GDM1 (cell line): ENCODE data around the gene CPEB1.
"Not testable (repeated sequence)": the region's sequence is repeated elsewhere in the genome, so short reads cannot be mapped to it uniquely, and the experiment has no call there.

Experiments
- DNase-seq: peaks from one replicate; lab custom pipeline; 2025; lab: John Stamatoyannopoulos, UW

CPEB1 gene

DNA sequence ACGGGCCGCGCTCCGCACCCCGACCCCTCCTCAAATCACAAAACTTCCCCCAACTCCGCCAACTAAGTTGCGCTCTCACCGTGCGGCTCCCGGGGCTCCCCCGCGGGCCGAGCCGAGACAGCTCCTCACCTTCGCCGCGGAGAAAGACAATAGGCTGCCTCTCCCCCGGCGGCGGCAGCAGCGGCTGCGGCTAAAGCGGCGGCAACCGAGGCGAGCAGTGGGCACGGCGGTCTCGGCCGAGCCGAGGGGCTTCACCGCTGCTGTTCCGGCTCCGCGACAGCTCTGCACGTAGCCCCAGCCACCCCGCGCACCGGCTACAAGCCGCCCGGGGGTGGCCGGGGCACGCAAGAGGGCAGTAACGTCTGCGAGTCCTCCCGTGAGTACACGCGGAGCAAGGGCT lies 133.6 kb downstream of the CPEB1 start:
- DNase-seq: not testable (repeated sequence)

DNA sequence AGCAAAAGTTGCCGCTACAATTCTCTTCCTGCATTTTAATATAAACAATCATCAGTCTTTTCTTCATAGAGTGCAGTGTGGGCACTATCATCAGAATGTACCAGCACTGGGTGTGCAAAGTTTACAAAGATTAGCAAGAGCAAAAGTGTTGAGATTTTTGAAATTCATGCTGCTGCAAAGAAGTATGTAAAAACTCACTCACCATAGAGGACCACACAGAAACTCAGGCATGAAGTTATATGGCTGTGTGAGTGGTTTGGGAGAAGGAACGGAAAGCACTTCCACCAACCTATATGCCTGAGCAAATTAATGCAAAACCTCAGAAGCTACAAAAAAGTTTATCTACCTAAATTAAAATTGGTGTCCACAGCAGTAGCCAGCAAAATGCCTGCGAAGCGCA lies 139.5 kb downstream of the CPEB1 start:
- not testable (repeated sequence) for DNase-seq

DNA sequence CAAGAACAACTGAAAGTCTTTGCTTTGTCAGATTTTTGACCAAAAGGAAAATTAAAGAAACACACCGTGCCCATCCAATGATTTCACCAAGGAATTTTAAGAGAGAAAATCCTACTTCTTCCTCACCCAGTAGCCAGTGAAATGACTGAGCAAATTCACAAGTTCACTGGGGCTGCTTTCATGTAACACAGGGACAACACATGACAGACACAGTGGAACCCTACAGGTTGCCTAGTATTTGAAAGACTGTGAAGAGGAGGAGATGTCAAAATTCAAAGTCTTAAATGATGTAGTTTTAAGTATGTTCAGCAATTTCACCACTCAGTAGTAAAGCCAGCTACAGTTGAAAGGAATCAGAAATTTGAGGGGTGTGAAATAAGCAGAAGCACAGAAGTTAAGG lies 140.1 kb downstream of the CPEB1 start:
- not testable (repeated sequence) for DNase-seq

DNA sequence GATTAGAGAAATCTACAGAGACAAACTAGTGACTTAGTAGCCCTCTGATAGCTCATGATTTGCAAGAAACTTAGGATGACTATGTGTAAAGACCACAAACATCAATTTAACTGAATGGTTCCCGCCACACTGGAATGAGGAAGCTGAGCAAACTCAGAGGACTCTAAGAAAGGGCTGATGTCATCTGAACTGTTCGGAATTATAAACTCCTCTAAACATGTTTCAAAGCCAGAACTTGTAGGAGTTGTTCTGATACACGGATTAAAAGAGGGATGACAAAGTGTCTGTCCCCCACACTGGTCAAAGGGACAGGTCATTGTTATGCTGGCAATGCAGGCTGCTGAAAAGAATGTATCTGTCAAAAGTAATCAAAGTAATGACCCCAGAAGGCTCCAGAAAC lies 141.3 kb downstream of the CPEB1 start:
- not testable (repeated sequence) for DNase-seq

DNA sequence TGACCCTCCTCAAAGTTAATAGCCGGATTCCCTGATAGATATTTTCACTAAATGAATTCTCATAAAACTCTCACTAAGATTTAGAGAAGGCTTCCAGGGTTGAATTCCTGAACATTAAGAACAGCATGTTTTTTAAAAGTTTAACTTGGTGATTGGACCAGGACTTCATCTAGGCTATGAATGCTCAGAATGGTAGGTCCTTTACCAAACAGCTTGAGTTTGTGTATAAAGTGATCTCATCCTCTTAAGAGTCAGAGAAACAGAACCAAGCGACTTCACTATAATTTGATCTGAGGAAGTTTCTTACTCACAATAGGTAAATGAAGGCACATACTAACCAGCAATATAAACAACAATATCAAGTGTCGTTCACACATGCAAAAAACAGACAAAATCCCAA lies 143.1 kb downstream of the CPEB1 start:
- not testable (repeated sequence) for DNase-seq

DNA sequence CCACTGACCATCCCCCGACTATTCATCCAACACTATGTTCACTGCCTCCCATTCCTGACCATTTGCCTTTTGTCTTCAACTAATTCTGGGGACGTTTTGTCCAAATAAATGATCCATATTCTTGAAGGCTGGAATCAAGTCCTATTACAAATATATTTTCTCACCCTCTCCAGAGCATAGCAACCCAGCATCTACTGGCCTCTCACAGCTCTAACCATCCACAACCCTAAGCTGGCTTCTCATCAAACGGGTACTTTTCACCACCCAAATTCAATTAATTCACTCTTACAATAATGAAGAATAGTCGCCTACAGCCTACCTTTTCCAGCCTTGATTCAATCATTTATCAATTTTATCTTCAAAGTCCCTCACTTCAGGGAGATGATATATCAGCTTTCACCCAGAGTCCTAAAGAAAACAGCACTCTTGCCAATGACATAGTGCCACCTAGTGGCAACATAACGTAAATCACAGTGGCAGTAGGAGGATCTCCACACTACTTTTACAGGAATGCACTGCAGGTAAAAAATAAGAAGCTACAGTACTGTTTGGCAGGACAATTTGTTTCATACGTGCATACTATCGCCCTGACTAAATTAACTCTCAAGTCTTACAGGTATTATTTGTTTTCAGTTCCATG lies 144.3 kb downstream of the CPEB1 start:
- not testable (repeated sequence) for DNase-seq

DNA sequence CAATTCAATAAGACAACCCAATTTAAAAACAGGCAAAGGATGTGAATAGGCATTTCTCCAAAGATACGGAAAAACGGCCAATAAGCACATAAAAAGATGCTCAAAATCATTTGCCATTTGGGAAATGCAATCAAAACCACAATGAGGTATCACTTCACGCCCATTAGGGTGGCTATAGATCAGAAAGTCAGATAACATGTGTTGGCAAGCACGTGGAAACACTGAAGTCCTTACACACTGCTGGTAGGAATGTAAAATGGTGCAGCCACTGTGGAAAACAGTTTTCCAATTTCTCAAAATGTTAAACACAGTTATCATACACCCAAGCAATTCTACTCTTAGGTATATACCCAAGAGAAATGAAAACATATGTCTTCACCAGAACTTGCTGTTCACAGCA lies 146.4 kb downstream of the CPEB1 start:
- DNase-seq: not testable (repeated sequence)

DNA sequence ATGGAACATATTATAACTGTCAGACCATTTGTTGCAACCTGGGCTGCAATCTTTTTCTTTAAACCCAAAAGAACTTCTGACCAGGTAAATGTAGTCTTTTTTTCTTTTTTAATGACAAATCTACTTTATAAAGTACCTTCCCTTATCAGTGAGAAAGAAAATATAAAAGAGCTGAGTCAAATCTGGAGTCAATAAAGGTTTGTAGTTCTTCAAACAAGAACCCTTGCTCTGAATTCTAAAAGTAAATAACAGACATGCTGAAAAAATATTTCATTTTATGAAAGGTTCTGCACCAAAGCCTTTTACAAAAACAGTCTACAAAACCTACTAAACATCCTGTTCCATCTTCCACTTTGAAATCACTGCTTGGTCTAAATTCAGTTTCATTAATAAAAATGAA lies 149.2 kb downstream of the CPEB1 start:
- not testable (repeated sequence) for DNase-seq
